GM23338 (cell line): ENCODE results near the gene SLC49A4. TPM values are rescaled to one million over a fixed set of nuclear protein-coding genes. Genes with fewer than 3 reads are reported as not detected.

Experiments used
- ATAC-seq: fragments of 200-7000 bp; cut with Tn5 transposase; 3 replicates; pipeline ENCODE4 v1.9.1; 2020
- DNase-seq: peaks from one replicate; pipeline ENCODE4 v3.0.0-alpha.2; 2015; ENCODE audit warnings: low spot score
- H2AFZ ChIP-seq: fragments of 200-600 bp; sonication (generic); 2 replicates; pipeline ENCODE4 v1.8.0; 2016; ENCODE audit warnings: antibody characterized with exemption, mild to moderate bottlenecking, moderate library complexity
- H3F3A ChIP-seq: fragments of 200-600 bp; sonication (generic); replicated peaks from 2 replicates; pipeline ENCODE4 v1.8.0; 2017; ENCODE audit warnings: antibody characterized with exemption, mixed run types, low read depth
- H3K27ac ChIP-seq: fragments of 200-600 bp; sonication (generic); 2 replicates; pipeline ENCODE4 v1.6.1; 2016; ENCODE audit warnings: low read depth
- H3K27me3 ChIP-seq: fragments of 200-600 bp; sonication (generic); 2 replicates; pipeline ENCODE4 v1.8.0; 2016; ENCODE audit warnings: mild to moderate bottlenecking, mixed run types, moderate library complexity; ENCODE audit not compliant: insufficient read depth
- H3K36me3 ChIP-seq: fragments of 200-600 bp; sonication (generic); 2 replicates; pipeline ENCODE4 v1.8.0; 2016; ENCODE audit warnings: mild to moderate bottlenecking; ENCODE audit not compliant: insufficient read depth
- H3K4me1 ChIP-seq: fragments of 200-600 bp; sonication (generic); 2 replicates; pipeline ENCODE4 v1.8.0; 2016; ENCODE audit warnings: mild to moderate bottlenecking, moderate library complexity; ENCODE audit not compliant: insufficient read depth
- H3K4me2 ChIP-seq: fragments of 200-600 bp; sonication (generic); 2 replicates; pipeline ENCODE4 v1.7.1; 2017; ENCODE audit warnings: mixed run types
- H3K4me3 ChIP-seq: fragments of 200-600 bp; sonication (generic); 2 replicates; pipeline ENCODE4 v1.6.1; 2016; ENCODE audit warnings: mixed run types
- H3K79me2 ChIP-seq: fragments of 200-600 bp; sonication (generic); replicated peaks from 2 replicates; pipeline ENCODE4 v1.8.0; 2017; ENCODE audit warnings: mild to moderate bottlenecking; ENCODE audit not compliant: insufficient read depth
- H3K9me2 ChIP-seq: fragments of 200-600 bp; sonication (generic); 2 replicates; pipeline ENCODE4 v1.8.0; 2017; ENCODE audit not compliant: insufficient read depth
- H4K20me1 ChIP-seq: fragments of 200-600 bp; sonication (generic); replicated peaks from 2 replicates; pipeline ENCODE4 v1.8.0; 2017; ENCODE audit warnings: mild to moderate bottlenecking; ENCODE audit not compliant: insufficient read depth
- H3K27ac Mint-ChIP-seq: 2 replicates; pipeline ENCODE4 v1.8.0; 2020; ENCODE audit warnings: inconsistent platforms, mild to moderate bottlenecking, moderate library complexity, mixed read lengths
- H3K27me3 Mint-ChIP-seq: 3 replicates; pipeline ENCODE4 v1.8.0; 2022; ENCODE audit warnings: low read depth, mild to moderate bottlenecking, moderate library complexity, mixed read lengths, inconsistent platforms; ENCODE audit not compliant: insufficient read depth, poor library complexity
- H3K36me3 Mint-ChIP-seq: 3 replicates; pipeline ENCODE4 v1.8.0; 2021; ENCODE audit warnings: low read depth, mild to moderate bottlenecking, inconsistent platforms, moderate library complexity, mixed read lengths
- H3K4me1 Mint-ChIP-seq: 3 replicates; pipeline ENCODE4 v1.8.0; 2020; ENCODE audit warnings: mild to moderate bottlenecking, inconsistent platforms, mixed read lengths
- H3K4me3 Mint-ChIP-seq: 3 replicates; pipeline ENCODE4 v1.8.0; 2021; ENCODE audit warnings: moderate library complexity, mild to moderate bottlenecking, inconsistent platforms, mixed read lengths
- H3K9me3 Mint-ChIP-seq: 3 replicates; pipeline ENCODE4 v1.8.0; 2020; ENCODE audit warnings: moderate library complexity, mild to moderate bottlenecking, inconsistent platforms, mixed read lengths
- CREB1 ChIP-seq: fragments of 250-450 bp; sonication (Bioruptor Pico); IDR thresholded peaks from 2 replicates; pipeline ENCODE4 v1.5.0; 2020; ENCODE audit warnings: low read depth, mild to moderate bottlenecking, moderate library complexity
- CTCF ChIP-seq, 2 experiments: fragments of 200-600 bp in 1 of 2; sonication (generic) in 1 of 2; conservative IDR thresholded peaks; 2 replicates each; pipeline versions ENCODE4 v1.5.1 to v1.6.1; 2016 to 2017; ENCODE audit warnings: antibody characterized with exemption in 2 of 2, low read depth in 2 of 2, mild to moderate bottlenecking in 2 of 2, moderate library complexity in 1 of 2
- ETS1 ChIP-seq: IDR thresholded peaks from 2 replicates; pipeline ENCODE4 v1.6.1; 2016; ENCODE audit warnings: antibody characterized with exemption
- EZH2 ChIP-seq: fragments of 200-600 bp; sonication (generic); IDR thresholded peaks from one replicate; pipeline ENCODE4 v1.8.0; 2017; ENCODE audit warnings: antibody characterized with exemption, mild to moderate bottlenecking, low read depth; ENCODE audit not compliant: unreplicated experiment
- EZH2phosphoT487 ChIP-seq: fragments of 200-600 bp; sonication (generic); IDR thresholded peaks from one replicate; pipeline ENCODE4 v1.8.1; 2018; ENCODE audit warnings: antibody characterized with exemption; ENCODE audit not compliant: unreplicated experiment
- JUNB ChIP-seq: IDR thresholded peaks from one replicate; pipeline ENCODE4 v1.6.1; 2016; ENCODE audit warnings: antibody characterized with exemption; ENCODE audit not compliant: unreplicated experiment
- NANOG ChIP-seq: IDR thresholded peaks from 2 replicates; pipeline ENCODE4 v1.6.1; 2016; ENCODE audit warnings: antibody characterized with exemption, borderline replicate concordance
- POLR2AphosphoS5 ChIP-seq: IDR thresholded peaks from 2 replicates; pipeline ENCODE4 v1.6.1; 2016; ENCODE audit warnings: antibody characterized with exemption, low read depth
- REST ChIP-seq: IDR thresholded peaks from one replicate; pipeline ENCODE4 v1.6.1; 2018; ENCODE audit warnings: antibody characterized with exemption; ENCODE audit not compliant: unreplicated experiment
- STAT1 ChIP-seq: IDR thresholded peaks from one replicate; pipeline ENCODE4 v1.6.1; 2016; ENCODE audit warnings: antibody characterized with exemption; ENCODE audit not compliant: unreplicated experiment
- ZNF114 ChIP-seq: fragments of 250-450 bp; sonication (Bioruptor Pico); IDR thresholded peaks from 2 replicates; pipeline ENCODE4 v1.5.0; 2020; ENCODE audit warnings: mild to moderate bottlenecking, moderate library complexity
- ZNF331 ChIP-seq: fragments of 250-450 bp; sonication (Bioruptor Pico); IDR thresholded peaks from 2 replicates; pipeline ENCODE4 v1.5.0; 2020; ENCODE audit warnings: low read depth, mild to moderate bottlenecking, moderate library complexity
- ZNF462 ChIP-seq: fragments of 250-450 bp; sonication (Bioruptor Pico); IDR thresholded peaks from 2 replicates; pipeline ENCODE4 v1.5.0; 2020; ENCODE audit warnings: mild to moderate bottlenecking, moderate library complexity
- polyA plus RNA-seq: library from polyadenylated mRNA; unstranded; fragments of >200 nt; fragmentation: Nextera tagmentation; extraction: Ambion mirVana; gene quantifications from 2 replicates; pipeline ENCODE4 v1.2.1, GENCODE V29; 2016
- total RNA-seq: library from RNA; depleted of rRNA; stranded (reverse); fragments of >200 nt; shearing (Covaris generic); gene quantifications from 2 replicates; pipeline ENCODE4 v1.2.3, GENCODE V29; 2014

Gene SLC49A4
- total and polyA plus RNA-seq, 2 experiments from 2014 or later = 3.7 to 16.8 TPM

GRCh38 chr3:122770521-122771202, 24.2 kb upstream of the SLC49A4 start:
- Histone ChIP-seq H3K27ac (no peak overlapping the region), H4K20me1 (no peaks in the 10 kb centered on the region), H2AFZ (no peak overlapping the region), H3K9me2 (no peaks in the 10 kb centered on the region), H3K4me2 (no peak overlapping the region), H3K27me3 (no peaks in the 10 kb centered on the region), H3K4me1 (no peaks in the 10 kb centered on the region), H3K79me2 (no peaks in the 10 kb centered on the region), H3K36me3 (no peaks in the 10 kb centered on the region), H3K4me3 (no peak overlapping the region), H3F3A (no peaks in the 10 kb centered on the region)
- DNase-seq (no peak), ATAC-seq (no peak)
- H3K36me3 Mint-ChIP-seq = no peaks in the 10 kb centered on the region
- TF ChIP-seq POLR2AphosphoS5 (no peak), CREB1 (CRISPR knock-in tag) (no peak), REST (no peak), CTCF (conservative IDR thresholded peaks at IDR 0.05; ENCODE audit: low read depth in 2 of 2) (no peak), ETS1 (no peak), STAT1 (no peak), ZNF114 (CRISPR knock-in tag) (no peak), NANOG (no peak), ZNF462 (CRISPR knock-in tag) (no peak), ZNF331 (CRISPR knock-in tag) (no peak), JUNB (no peak), EZH2phosphoT487 (no peak), EZH2 (no peak)
- H3K9me3 Mint-ChIP-seq = no peaks in the 10 kb centered on the region
- no peaks in the 10 kb centered on the region for H3K27me3 Mint-ChIP-seq
- H3K4me3 Mint-ChIP-seq = no peak overlapping the region
- H3K4me1 Mint-ChIP-seq = no peaks in the 10 kb centered on the region; the same call in 2 of the 3 replicates
- H3K27ac Mint-ChIP-seq = no peak overlapping the region
